RPMI8226 (cell line): ENCODE measurements around the gene KAZN.

Source experiments
- DNase-seq: peaks from one replicate; pipeline ENCODE4 v3.0.0-alpha.2; 2015

KAZN gene

DNA sequence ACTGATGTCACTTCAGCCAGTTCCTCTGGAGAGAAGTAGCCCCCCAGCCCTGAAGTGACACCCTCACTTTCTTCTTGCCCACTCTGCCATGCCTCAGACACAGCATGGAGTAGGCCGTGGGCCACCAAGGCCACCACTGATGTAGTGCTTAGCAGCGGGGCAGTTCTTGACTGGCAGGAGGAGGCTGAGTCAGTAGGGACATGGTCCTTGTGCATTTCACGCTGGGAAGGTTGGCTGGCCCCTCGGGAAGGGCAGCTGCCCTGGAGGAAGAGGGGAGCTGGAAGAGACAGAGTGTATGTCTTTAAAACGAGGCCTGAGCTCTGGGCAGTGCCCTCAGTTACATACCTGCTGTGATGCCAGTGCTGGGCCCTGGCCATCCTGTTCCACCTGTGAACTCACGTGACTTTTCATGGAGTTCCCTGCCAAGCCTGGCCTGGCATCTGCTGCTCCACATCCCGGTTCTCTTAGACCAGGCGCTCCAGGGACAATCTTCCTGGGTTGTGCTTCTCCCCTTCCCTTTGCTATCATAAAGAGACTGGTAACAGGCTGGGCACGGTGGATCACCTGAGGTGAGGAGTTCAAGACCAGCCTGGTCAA lies 396.5 kb downstream of the KAZN start:
- no peak for DNase-seq

DNA sequence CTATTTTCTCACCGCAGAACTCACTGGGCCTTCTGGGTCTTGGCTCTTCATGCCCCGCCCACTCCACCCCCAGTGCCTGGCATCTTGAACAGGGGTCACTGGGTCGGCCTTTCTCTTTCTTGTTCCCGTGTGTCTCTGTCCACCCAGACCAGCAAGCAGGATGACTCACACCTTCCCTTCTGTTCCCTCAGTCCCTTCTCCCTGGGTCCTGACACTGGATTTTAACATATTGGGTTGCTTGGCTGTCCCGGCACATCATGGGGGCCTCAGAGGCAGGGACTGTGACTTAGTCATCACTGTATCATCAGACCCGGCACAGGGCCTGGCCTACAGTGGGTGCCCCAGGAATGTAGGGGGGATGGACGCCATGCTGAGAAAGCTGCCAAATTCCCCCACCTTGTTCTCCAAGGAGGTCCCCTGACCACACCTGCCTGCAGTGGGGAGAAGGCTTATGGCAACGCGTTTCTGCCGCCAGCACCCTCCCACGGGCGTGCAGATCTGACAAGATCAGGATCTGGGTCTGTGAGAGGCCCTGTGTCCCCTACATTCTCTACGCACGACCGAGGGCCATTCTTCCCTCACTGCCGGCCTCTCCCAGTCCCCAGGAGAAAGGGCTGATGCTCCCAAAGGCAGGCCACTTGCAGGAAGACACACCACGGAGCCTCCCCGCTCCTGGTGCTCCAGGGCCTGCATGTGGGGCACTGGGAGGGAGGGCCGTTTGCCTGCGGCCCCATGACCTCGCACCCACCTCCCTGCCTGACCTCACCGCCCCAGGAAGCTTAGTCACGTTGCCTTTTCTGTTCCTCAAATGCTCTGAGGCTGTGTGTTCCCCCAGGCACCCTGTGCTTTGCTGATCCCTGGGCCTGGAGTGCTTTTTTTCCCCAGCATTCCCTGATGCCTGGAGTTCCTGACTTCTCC lies 397.9 kb downstream of the KAZN start:
- no peak for DNase-seq

DNA sequence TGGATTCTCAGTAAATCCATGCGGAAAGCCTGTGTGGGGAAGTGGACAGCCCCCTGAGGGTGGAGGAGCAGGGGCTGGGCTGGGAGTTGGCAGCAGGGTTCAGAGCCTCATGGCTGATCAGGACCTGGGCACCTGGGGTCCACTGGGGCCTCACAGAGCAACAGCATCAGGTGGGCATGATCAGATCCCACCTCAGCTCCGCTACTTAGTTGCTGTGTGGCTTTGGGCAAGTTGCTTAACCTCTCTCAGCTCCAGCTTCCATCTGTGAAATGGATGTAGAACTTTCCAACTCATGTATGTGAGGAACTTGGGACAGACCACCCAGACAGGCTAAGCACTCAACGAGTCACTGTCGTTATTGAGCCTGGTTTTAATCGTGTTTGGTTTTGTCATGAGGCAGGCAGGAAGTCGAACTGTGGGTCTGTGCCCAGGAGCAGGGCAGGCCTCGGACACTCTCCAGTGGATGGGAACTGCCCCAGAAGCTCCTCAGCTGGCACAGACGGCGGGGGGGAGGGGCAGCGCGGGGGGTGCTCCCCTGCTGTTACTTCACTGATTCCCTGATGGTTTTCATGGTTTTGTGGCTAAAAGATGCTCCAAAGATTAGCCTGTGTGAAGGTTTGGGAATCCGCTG lies 399.3 kb downstream of the KAZN start:
- no peak for DNase-seq

DNA sequence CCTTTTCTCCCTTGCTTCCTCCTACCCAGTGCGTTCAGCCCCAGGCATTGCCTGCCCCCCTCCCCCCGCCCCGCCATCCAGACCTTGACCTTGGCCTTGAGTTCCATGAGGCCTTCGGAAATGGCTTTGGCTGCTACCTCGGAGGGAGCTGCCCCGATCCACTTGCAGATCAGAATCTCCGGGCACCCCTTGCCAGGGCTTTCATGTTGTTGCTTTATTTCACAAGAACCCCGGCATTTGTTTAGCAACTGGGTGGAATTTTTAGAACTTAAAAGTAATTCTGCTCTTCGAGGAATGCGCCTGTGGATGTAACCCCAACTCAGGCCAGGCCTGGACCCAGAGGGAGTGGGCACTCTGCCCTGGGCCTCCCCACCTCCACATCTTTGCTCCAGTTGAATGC lies 401.0 kb downstream of the KAZN start:
- no peak for DNase-seq

- no peak for DNase-seq
Observed at GRCh38 chr1:15000030-15000429, 401.5 kb downstream of the KAZN start.

DNA sequence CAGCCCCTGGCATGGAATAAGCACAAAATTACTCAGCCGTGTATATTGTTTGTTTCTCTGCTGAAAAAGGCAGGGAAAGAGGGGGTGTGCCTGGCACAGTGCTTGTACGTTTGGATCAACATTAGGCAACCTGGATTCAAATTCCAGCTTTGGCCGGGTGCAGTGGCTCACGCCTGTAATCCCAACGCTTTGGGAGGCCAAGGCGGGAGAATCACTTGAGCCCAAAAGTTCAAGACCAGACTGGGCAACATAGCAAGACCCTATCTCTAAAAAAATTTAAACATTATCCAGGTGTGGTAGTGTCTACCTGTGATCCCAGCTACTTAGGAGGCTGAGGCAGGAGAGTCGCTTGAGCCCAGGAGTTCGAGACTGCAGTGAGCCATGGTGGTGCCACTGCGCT lies 402.2 kb downstream of the KAZN start:
- DNase-seq: no peak

- DNase-seq: no peak
Observed at GRCh38 chr1:15001317-15001915, 402.9 kb downstream of the KAZN start.

DNA sequence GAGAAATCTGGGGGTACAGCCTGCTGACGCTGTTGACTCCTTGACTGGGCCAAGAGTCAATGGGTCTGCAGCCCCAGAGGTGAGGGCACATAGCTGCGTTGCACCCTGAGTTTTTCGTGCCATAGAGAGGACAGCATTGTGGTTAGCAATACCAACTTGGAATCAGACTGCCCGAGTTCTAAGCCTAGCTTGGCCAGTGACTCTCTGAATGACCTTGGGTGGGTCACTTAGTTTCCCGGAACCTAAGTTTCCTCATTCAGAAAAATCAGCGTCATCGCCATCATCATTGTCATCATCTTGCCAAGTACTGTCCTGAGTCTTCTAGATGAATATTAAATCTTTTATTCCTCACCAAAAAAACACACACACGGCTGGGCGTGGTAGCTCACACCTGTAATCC lies 403.8 kb downstream of the KAZN start:
- DNase-seq: no peak

DNA sequence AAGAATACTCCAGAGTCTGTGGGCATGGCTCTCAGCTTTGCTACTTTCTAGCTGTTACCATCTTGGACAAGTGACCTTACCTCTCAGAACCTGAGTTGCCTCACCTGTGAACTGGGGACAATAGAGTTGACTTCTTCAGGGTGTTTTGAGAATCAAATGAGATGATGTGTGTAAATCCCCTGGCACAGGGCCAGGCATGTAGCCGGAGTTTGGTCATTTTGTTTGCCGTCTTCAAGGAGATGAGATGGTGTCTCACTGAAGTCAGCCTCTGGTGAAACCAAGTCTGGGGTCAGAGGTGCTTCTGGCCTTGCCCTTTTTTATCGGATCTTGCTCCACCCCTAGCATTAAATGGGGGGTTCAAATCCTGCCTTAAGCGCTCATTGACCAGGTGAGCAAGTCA lies 405.9 kb downstream of the KAZN start:
- DNase-seq: no peak

DNA sequence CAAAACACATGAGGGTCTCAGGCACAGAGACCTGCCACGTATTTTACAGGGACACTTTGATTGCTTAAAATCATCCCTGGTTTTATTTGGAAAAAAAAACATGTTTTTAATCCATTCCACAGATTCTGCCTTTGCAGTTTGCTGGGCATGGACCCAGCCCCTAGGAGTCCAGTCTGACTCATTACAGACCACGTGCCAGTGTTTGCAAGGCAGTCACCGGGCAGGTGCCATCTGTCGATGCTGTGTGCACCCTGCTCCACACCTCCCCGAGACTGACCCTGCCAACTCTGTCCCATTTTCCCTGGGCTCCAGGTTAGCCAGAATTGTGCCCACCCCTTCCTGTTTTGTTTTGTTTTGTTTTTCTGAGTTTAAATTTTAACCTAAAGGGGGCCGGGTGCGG lies 406.6 kb downstream of the KAZN start:
- no peak for DNase-seq

DNA sequence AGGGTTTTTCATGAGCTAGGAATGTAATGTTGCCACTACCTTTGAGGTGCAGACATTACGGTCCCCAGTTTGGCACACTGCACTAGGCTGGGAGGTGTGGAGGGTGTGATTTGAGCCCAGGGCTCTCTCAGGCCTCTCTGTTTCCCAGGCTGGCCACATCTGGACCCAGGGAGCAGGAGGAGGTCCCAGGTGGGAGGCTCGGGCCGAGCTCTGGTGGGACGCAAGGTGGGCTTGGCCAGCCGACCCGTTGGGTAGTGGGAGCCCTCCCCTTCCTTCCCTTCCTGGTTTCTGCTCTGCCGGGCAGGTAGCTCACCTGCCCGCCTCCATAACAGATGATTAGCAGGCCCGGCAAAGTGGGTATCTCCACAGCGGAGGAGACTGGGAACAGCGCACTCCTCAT lies 408.9 kb downstream of the KAZN start:
- DNase-seq: no peak

DNA sequence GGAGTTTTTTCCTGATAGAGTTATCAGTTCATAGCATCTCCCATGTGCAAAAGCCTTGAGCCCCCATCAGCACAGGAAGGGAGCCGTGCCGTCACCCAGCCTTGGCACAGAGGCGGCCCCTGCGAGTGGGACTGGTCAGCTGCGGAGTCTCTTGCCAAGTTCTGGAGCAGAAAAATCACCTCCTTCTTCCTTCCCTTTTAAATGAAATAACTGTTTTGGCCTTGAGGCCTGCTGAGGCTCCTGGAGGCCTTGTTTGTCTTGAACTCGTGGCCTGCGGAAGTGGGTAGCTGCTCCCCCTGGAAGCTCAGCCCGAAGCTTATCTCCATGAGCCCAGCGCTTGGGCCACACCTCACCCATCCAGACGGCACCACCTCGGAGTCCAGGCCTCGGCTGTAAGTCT lies 409.4 kb downstream of the KAZN start:
- no peak for DNase-seq

DNA sequence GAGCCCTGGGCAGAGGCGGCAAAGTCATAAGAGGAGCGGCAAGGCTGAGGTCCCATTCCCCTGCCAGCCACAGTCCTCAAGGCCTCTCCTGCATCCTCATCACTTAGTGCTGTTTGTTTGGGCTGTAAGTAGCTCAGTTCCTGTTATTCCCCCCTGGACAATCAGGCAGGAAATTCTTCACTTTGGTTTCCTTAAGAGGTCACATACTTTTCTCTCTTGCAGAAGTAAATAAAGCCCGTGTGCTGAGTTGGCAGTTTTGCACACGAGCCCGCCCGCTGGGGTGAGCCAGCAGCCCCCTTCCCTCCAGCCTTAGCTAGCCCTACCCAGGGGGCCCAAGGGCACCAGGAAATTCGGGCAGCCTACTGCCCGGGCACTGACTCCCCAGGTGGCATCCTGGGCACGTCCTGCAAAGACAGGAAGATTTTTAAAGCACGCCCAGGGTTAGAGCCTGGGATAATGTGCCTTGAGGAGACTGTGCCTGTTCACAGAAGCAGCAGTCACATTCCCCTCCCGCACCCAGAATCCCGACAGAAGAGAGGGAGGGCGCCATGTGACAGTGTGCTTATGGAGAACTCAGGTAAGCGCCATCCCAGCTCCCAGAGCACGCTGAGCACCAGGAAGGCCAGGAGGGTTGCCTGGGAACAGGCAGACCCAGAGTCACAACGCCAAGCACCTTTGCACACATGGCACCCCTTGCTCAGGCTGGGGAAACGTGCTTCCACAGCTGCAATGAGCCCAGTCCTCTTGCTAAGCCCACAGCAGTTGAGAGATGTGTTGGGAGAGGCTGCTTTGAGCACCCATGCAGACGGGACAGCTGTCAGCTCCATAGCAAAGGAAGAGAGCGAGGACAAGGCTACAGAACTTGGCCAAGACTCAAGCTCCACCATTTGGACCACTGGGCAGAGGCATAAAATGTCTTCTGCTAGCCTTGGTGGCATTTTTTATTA lies 410.6 kb downstream of the KAZN start:
- no peak for DNase-seq

DNA sequence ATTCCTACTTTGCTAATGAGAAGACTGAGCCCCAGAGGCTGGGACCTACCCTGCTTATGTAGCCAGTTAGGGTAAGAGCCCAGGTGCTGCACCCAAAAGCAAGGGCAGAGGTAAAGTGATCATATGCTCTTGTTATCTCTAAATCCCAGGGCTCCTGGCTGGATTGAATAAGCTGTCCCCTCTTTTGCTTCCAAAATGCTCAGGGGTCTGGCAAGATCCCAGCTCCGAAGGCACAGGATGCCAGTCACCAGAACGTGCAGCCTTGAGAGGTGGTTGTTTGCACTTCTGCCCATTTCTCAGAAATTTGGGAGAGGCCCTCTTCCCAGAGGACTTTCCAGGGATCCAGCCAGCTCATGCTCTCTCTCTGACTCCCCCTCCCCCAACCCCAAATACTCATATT lies 412.7 kb downstream of the KAZN start:
- no peak for DNase-seq

- no peak for DNase-seq
Observed at GRCh38 chr1:15011661-15012060, 413.2 kb downstream of the KAZN start.

GRCh38 chr1:15012822-15013221 lies 414.3 kb downstream of the KAZN start:
- DNase-seq: no peak

- DNase-seq: no peak
Observed at GRCh38 chr1:15013767-15014166, 415.3 kb downstream of the KAZN start.

DNA sequence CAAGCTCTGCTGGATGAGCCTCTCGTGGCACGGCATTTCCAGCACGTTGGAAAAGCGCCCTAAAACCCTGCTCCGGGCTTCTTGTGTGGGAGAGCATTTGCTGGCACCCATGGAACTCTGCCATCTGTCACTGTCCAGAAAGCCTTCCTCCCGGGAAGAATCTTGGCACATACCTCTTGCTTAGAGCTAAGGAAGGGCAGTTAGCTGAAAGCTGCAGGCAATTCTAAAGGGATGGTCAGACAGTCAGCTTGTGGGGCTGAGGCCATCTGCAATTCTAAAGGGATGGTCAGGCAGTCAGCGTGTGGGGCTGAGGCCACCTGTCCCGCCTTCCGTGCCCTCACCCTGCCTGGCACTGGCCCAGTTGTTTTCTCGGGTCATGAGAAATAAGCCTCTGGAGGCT lies 416.0 kb downstream of the KAZN start:
- DNase-seq: no peak

DNA sequence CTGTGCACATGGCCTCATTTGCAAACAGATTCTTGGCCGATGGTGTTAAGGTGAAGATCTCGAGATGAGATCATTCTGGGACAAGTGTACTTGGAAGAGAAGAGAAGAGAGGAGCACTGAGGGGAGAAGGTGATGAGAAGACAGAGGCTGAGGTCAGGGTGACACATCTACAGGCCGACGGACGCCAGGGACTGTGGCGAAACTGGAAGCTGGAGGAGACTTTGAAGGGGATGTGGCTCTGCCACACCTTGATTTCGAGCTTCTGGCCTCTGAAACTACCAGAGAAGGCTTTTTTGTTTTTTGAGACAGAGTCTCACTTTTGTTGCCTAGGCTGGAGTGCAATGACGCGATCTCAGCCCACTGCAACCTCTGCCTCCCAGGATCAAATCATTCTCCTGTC lies 417.5 kb downstream of the KAZN start:
- DNase-seq: no peak

GRCh38 chr1:15016526-15016925 lies 418.0 kb downstream of the KAZN start:
- DNase-seq: no peak

- DNase-seq: no peak
Observed at GRCh38 chr1:15017120-15017519, 418.6 kb downstream of the KAZN start.

- no peak for DNase-seq
Observed at GRCh38 chr1:15018767-15019166, 420.3 kb downstream of the KAZN start.
